BJ (cell line): ENCODE results near the gene ESRRA. TPM values are rescaled to one million over a fixed set of nuclear protein-coding genes. Genes with fewer than 3 reads are reported as not detected.

Experiments used
- CTCF ChIA-PET: fragments of 350-600 bp; formaldehyde crosslinking; extraction: SDS; loops from one replicate; lab custom pipeline; 2021; ENCODE audit warnings: antibody characterized with exemption, inconsistent platforms; lab: Yijun Ruan, JAX
- POLR2A ChIA-PET: fragments of 300-600 bp; sonication (Branson Sonifier 250); formaldehyde crosslinking; extraction: SDS; loops from one replicate; lab custom pipeline; 2021; ENCODE audit warnings: antibody characterized with exemption; lab: Charles Lee
- DNase-seq: peaks from one replicate; pipeline ENCODE4 v3.0.0-alpha.2; 2011; ENCODE audit warnings: low read depth
- H3K27me3 ChIP-seq: 2 replicates; pipeline ENCODE4 v1.6.0; 2011; ENCODE audit warnings: low read length; ENCODE audit not compliant: control insufficient read depth, insufficient read depth
- H3K36me3 ChIP-seq: 2 replicates; pipeline ENCODE4 v1.5.1; 2011; ENCODE audit warnings: low read length; ENCODE audit not compliant: control insufficient read depth, insufficient read depth
- H3K4me3 ChIP-seq: 2 replicates; pipeline ENCODE4 v1.5.1; 2011; ENCODE audit warnings: low read depth, mild to moderate bottlenecking, control low read depth, low read length
- polyA plus RNA-seq: library from polyadenylated mRNA; depleted of rRNA; stranded (reverse); fragments of >200 nt; gene quantifications from 2 replicates; pipeline ENCODE4 v1.2.3, GENCODE V29; 2011
- TF ChIP-seq, protein P1 (sequence below): IDR thresholded peaks from 2 replicates; pipeline ENCODE4 v1.5.1; 2011; ENCODE audit warnings: low read depth, mild to moderate bottlenecking, control low read depth, inconsistent platforms, low read length, moderate library complexity; ENCODE audit not compliant: insufficient read depth

Gene ESRRA
- polyA plus RNA-seq, 1 experiment = 17.4 TPM

DNA sequence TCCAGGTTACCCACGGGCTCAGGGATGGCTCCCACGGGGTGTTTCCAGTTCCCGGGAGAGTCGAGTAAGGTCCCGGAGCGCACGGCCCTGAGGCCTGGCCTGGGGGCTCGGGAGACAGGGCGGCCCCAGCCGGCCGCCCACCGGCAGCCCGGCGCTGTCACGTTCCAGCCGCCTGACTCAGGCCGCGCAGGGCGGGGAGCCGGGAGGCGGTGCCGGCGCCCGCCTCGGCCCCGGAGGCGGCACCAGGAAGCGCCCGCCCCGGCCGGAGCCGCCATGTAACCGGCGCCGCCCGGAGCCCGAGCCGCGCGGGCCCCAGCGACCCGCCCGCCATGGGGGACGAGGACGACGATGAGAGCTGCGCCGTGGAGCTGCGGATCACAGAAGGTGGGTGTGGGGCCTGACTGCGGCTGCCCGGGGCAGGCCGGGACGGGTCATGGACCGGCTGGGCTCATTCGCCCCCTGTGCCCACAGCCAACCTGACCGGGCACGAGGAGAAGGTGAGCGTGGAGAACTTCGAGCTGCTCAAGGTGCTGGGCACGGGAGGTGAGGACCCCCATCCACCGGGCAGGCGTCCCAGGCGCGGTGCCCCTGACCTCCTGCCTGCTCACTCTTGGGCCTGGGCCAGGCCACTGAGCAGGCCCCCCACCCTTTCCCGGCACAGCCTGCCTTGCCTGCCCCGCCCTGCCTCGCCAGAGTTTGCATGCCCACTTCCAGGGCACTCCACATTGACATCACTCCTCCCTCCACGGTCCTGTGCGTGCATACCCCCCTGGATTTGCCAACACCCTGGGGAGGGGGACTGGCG lies 53.8 kb downstream of the ESRRA start, which contains the start of gene RPS6KA4:
TSS of gene RPS6KA4 (plus strand) at position 256 of the 805 bp plus-strand sequence. CDS start at position 330, 74 bp downstream.
- DNase-seq = no peak
- ChIA-PET CTCF (interaction anchor here (1.0 to 6.8 kb wide), 4 partner anchors 15 to 155 kb away, joined by 4 to 71 read pairs (median 4); no protein-coding TSS in a partner anchor), POLR2A (no interaction called here)
- H3K27me3 ChIP-seq = no peaks in the 10 kb centered on the region
- TF ChIP-seq, protein P1, sequence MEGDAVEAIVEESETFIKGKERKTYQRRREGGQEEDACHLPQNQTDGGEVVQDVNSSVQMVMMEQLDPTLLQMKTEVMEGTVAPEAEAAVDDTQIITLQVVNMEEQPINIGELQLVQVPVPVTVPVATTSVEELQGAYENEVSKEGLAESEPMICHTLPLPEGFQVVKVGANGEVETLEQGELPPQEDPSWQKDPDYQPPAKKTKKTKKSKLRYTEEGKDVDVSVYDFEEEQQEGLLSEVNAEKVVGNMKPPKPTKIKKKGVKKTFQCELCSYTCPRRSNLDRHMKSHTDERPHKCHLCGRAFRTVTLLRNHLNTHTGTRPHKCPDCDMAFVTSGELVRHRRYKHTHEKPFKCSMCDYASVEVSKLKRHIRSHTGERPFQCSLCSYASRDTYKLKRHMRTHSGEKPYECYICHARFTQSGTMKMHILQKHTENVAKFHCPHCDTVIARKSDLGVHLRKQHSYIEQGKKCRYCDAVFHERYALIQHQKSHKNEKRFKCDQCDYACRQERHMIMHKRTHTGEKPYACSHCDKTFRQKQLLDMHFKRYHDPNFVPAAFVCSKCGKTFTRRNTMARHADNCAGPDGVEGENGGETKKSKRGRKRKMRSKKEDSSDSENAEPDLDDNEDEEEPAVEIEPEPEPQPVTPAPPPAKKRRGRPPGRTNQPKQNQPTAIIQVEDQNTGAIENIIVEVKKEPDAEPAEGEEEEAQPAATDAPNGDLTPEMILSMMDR = no peak
- peaks cover 16% of the 10 kb centered on the region for H3K36me3 ChIP-seq
- H3K4me3 ChIP-seq = peak within 1 kb of the TSS; percentile 89

DNA sequence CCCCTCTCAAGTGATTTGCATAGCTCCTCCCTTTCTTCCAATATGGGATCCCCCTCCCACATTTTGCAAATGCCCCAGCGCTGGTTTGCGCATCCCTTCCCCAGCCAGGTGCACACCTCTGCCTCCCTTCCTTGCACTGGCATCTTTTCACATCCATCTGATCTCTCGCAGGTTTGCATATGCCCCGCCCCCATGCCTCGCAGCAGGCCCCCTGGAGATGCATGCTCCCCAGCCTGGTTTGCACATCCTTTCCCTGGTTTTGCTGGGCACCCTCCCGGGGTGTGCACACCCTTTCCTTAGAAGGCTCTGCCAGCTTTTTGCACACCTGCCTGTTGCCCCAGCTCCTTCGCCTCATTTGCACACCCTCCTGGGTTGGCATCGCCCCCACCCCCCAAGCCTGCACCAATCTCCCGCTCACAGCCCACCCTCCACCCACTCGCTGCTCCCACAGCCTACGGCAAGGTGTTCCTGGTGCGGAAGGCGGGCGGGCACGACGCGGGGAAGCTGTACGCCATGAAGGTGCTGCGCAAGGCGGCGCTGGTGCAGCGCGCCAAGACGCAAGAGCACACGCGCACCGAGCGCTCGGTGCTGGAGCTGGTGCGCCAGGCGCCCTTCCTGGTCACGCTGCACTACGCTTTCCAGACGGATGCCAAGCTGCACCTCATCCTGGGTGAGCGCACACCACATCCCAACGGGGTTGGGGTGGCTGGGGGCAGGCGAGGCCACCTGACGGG lies 54.6 kb downstream of the ESRRA start:
- no peak for DNase-seq
- CTCF ChIA-PET = interaction anchor here (0.7 to 1.8 kb wide), 3 partner anchors 55 to 156 kb away, joined by 4 to 5 read pairs (median 4); no protein-coding TSS in a partner anchor

GRCh38 chr11:64360448-64360921 lies 55.2 kb downstream of the ESRRA start:
- POLR2A ChIA-PET = no interaction called here
- TF ChIP-seq, protein P1 = no peak
- Histone ChIP-seq H3K27me3 (no peaks in the 10 kb centered on the region), H3K36me3 (peaks cover 21% of the 10 kb centered on the region), H3K4me3 (no peak overlapping the region)
- no peak for DNase-seq
- CTCF ChIA-PET = interaction anchor here (0.7 to 0.9 kb wide), 2 partner anchors 29 to 60 kb away, joined by 4 to 5 read pairs; no protein-coding TSS in a partner anchor

More for the DNA sequence above, 54.6 kb downstream of the ESRRA start:
- POLR2A ChIA-PET = no interaction called here
- peaks cover 16% of the 10 kb centered on the region for H3K36me3 ChIP-seq
- peak overlapping the region; percentile 89 for H3K4me3 ChIP-seq
- H3K27me3 ChIP-seq = no peaks in the 10 kb centered on the region
- TF ChIP-seq, protein P1 = no peak

DNA sequence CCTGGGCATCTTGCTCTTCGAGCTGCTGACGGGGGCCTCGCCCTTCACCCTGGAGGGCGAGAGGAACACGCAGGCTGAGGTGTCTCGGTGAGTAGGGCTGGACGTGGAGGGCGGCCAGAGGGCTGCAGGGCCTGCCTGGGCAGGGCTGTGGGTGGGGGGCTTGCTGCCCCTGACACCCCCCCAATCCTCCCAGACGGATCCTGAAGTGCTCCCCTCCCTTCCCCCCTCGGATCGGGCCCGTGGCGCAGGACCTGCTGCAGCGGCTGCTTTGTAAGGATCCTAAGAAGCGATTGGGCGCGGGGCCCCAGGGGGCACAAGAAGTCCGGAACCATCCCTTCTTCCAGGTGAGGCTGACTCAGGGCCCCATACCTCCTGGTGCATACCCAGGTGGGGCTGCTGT lies 56.3 kb downstream of the ESRRA start:
- H3K4me3 ChIP-seq = no peak overlapping the region
- no peak for DNase-seq
- ChIA-PET POLR2A (no interaction called here), CTCF (no interaction called here)
- TF ChIP-seq, protein P1 = no peak
- no peaks in the 10 kb centered on the region for H3K27me3 ChIP-seq
- peaks cover 23% of the 10 kb centered on the region for H3K36me3 ChIP-seq

DNA sequence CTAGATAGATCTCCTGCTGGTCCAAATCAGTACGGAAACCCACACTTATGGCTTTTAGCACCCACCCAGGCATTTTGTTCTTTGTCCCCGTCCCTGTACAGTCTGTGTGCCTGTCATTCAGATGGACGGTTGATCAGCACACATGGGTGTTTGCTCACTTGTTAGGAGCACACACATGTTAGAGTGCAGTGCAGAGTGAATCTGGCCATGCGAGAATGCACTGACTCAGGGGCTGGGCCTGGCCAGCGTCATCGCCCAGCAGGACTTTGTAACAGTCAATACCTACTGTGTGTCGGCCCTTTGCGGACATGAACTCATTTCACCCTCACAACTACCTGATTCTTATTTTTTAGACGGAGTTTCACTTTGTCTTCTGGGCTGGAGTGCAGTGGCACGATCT lies 57.0 kb downstream of the ESRRA start:
- POLR2A ChIA-PET = no interaction called here

More for the DNA sequence above, 57.0 kb downstream of the ESRRA start:
- Histone ChIP-seq H3K27me3 (no peaks in the 10 kb centered on the region), H3K4me3 (no peak overlapping the region), H3K36me3 (peaks cover 24% of the 10 kb centered on the region)
- TF ChIP-seq, protein P1 = no peak
- no peak for DNase-seq
- CTCF ChIA-PET = no interaction called here
